CD4-positive, alpha-beta T cell treated with Interleukin-15 for 4 hours (primary cell): ENCODE measurements around the gene SUV39H1.

ENCODE experiments used
- DNase-seq: peaks from one replicate; pipeline ENCODE4 v3.0.0-alpha.2; 2020; ENCODE audit warnings: low spot score

The SUV39H1 gene

GRCh38 chrX:48714573-48714972 lies 18.0 kb downstream of the SUV39H1 start:
- DNase-seq: peak; percentile 57

DNA sequence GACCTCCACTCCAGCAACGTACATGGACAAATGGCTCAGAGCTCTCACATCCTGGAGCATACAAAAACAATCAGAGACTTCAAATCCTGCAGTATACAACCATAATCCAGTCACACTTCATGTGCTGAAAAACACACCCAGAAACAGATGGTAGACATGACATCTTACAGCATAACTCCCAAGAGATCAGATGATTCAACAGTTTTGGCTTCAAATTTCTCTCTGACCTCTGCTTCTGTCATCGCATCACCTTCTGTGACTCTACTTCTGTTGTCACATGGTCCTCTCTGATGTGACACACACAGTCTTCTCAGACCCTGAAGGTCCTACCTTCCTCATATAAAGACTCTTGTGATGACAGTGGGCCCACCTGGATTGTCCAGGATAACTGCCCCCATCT lies 18.5 kb downstream of the SUV39H1 start:
- peak; percentile 32 for DNase-seq

- DNase-seq: peak; percentile 26
These were observed 19.5 kb downstream of the SUV39H1 start for GRCh38 chrX:48715876-48716502.

DNA sequence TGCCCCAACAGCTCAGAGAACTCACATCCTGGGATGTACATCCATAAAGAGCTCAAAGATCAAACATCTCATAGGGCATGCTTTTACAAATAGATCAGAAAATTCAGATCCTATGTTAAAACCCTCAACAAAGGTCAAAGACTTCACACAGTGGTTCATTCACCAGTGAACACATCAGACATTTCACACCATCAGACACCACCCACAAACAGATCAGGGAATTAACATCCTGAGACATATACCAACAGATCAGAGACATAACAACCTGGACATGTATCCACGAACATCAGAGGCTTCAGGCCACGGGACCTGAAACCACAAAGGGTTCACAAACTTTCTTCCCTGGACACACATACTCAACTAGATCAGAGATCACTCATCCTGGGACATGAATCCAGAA lies 23.4 kb downstream of the SUV39H1 start:
- DNase-seq: no peak

DNA sequence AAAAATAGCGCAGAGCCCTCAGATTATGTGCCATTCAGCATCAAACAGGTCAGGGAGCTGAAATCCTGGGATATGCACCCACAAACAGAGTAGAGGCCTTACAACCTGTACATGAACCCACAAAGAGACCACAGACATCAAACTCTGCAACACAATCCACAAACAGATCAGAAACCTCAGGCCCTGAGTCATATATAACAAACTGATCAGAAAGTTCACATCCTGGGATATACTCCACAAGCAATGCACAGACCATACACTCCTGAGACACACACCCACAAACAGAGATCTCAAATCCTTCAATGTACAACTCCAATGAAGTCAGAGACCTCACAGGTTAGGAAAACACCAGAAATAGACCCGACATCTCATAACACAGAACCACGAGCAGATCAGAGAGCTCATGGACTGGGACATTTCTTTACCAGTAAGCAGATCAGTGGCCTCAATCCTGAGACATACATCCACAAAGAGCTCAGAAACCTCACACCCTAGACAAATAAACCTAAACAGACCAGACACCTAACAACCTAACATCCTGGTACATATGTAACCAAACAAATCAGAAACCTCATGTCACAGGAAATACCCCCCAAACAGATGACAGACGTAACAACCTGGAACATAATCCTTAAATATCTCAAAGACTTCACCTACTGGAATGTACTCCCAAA lies 24.2 kb downstream of the SUV39H1 start:
- peak; percentile 23 for DNase-seq

- no peak for DNase-seq
These were observed 25.4 kb downstream of the SUV39H1 start for GRCh38 chrX:48721916-48722315.

DNA sequence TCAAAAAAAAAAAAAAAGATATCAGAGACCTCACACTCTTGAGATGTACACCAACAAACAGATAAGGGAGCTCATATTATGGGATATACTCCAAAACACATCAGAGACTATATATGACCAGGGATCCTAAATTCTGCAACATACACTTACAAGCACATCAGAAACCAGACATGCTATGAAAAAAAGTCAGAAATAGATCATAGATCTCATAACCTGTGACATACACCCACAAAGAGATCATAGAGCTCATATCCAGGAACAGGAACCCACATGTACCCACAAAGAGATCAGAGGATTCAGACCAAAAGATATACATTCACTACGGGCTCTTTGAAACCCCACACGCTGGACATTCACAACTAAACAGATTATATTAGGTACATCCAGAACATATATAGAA lies 30.1 kb downstream of the SUV39H1 start:
- no peak for DNase-seq

DNA sequence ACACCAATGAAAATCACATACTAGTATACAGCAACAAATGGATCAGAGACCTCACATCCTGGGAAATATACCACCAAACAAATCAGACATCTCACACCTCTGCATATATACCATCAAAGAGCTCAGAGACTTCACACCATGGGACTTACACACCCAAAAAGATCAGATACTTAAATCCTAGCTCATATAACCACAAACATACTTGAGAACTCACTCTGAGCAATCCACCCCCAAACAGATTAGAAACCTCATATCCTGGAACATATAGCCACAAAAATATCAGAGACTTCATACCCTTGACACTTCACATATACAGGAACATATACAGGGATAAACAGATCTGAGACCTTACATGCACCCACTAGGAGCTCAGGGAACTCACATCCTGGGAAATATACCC lies 32.1 kb downstream of the SUV39H1 start:
- DNase-seq: no peak

- DNase-seq: no peak
These were observed 39.8 kb downstream of the SUV39H1 start for GRCh38 chrX:48736303-48736702.

- DNase-seq: no peak
These were observed 40.3 kb downstream of the SUV39H1 start for GRCh38 chrX:48736878-48737212.

DNA sequence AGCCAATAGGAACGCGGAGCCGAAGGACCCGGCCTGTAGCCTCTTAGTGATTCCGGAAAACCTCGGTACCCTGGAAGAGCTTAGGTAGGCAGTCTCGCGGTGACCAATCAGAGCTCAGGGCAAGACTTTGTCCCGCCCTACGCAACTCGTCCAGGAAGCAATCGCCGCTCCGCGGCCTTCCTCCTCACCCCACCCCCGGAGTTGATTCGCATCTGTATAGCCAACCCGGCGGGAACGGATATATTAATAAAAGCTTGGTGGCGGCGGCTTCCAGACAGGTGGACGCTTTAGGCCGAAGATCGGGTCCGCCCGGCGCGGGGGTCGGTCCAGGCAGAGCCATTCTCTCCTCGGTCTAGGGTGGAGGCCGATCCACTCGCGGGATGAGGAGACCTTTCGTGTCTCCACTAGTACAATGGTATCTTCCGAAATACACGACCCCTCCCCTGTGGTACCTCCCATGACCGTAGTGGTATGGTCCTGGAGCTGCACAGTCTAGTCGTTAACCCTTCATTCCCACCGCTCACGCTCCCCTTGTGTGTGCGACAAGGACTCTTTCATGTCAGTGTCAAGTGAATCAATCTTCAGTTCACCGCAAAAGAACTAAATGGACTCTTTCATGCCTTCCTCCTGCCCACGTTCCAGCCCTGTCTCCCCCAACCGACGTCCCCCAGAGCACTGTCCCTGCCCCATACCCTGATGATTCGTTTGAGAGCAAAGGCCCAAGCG lies 40.8 kb downstream of the SUV39H1 start:
- peak; percentile 93 for DNase-seq

GRCh38 chrX:48737940-48738339 lies 41.4 kb downstream of the SUV39H1 start:
- no peak for DNase-seq

- no peak for DNase-seq
These were observed 45.3 kb downstream of the SUV39H1 start for GRCh38 chrX:48741834-48742233.

- DNase-seq: no peak
These were observed 48.7 kb downstream of the SUV39H1 start for GRCh38 chrX:48745222-48745621.

DNA sequence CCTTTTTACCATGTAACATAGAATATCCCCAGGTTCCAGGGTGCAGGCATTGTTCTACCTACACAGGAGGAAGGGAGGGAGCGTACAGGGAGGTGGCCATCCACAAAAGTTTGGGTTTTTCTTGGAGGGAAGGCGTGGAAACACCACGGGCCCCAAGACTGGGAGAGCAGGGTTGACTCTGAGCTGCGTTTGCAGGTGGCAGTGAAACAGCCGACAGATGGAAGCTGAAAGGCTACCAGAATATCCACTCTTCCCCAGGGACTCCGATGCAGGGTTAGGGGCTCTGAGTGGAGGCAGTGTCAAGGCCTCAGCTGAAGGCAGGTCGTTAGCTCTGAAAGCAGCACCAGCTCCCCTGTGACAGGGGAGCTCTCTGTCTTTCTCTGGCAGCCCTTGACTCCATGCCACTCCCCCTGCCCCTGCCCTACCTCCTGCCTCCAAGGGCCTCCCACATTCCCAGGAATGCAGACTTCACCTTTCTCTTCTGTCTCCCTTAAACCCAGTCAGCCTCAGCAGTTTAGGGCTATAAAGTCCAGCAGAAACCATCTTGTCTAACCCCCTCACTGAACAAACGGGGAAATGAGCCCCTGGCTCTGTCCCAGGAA lies 51.0 kb downstream of the SUV39H1 start:
- DNase-seq: no peak

- DNase-seq: no peak
These were observed 52.6 kb downstream of the SUV39H1 start for GRCh38 chrX:48749182-48749581.

DNA sequence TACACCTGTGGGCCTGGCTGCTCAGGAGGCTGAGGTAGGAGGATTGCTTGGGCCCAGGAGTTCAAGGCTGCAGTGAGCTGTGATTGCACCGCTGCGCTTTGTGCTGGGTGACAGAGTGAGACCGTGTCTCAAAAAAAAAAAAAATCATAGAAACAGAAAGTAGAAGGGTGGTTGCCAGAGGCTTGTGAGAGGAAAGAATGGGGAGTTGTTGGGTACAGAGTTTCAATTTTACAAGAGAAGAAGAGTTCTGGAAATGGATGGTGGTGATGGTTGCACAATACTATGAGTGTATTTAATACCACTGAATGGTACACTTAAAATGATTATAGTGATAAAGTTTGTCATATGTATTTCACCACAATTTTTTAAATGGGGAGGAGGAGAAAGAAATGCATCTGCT lies 54.8 kb downstream of the SUV39H1 start:
- DNase-seq: no peak

GRCh38 chrX:48752498-48752897 lies 56.0 kb downstream of the SUV39H1 start:
- no peak for DNase-seq

GRCh38 chrX:48753708-48754228 lies 57.2 kb downstream of the SUV39H1 start:
- DNase-seq: no peak

DNA sequence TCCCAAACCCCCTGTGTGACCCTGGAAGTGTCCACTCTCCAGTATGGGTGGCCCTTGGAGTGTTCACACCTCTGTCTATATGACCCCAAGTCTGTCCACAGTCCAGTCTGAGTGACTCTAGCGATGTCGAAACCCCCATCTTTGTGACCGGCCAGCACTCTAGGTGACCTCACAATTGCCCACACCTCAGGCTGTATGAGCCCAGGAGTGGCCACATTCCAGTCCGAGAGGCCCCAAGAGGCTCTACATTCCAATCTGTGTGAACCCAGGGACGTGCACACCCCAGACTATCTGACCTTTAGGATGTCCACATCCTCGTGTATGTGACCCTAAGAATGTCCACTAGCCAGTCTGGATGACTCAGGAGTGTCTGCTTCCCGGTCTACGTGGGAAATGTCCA lies 57.7 kb downstream of the SUV39H1 start:
- no peak for DNase-seq
